Stimulated activated CD4-positive, alpha-beta T cell treated with anti-CD3 and anti-CD28 coated beads, Interleukin-1b, Interleukin-23, amount 100 ng/mL, for 1 hour (primary cell): Measurements from ENCODE around the gene ASPDH.

ENCODE experiments used
- DNase-seq, 2 donors: peaks; one replicate each; pipeline ENCODE4 v3.0.0-alpha.2; 2020; ENCODE audit warnings: low read depth in 2 of 2

ASPDH gene

GRCh38 chr19:50496189-50497021, 17.3 kb downstream of the ASPDH start:
- no peak for DNase-seq

- DNase-seq = no peak
Observed at GRCh38 chr19:50495020-50495531, 18.6 kb downstream of the ASPDH start.

DNA sequence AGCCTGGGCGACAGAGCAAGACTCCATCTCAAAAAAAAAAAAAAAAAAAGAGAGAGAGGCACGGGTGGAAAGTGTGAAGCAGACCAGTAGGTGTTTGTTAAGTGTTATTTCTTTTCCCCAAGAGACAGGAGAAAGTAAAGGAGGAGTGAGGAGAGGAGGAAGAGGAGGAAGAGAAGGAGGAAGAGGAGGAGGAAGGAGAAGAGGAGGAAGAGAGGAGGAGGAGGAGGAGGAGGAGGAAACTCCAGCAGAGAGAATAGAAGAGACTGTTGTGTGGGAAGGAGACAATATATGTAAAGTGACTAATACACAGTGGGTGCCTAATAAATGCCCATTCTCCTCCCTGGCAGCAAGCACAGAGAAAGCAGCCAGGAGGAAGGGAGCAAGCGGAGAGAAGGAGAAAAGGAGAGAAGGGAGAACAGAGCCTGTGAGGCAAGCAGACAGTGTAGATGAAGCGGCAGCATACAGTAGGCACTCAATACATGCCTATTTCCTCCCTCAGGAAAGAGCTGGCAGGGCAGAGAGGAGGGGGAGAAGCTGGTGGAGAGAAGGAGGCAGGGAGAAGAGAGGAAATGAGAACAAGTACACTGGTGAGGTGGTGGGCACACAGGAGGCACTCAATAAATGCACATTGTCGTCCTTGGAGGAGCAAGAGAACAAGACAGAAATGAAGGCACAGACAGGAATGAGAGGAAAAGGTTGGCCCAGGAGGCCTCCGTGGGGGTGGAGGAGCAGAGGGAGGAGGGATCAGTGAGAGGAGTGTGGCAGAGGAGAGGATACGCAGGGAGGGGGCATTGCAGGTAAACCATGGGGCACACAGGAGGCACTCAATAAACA, 19.3 kb downstream of the ASPDH start:
- no peak for DNase-seq

GRCh38 chr19:50493171-50493570, 20.5 kb downstream of the ASPDH start:
- DNase-seq = no peak

DNA sequence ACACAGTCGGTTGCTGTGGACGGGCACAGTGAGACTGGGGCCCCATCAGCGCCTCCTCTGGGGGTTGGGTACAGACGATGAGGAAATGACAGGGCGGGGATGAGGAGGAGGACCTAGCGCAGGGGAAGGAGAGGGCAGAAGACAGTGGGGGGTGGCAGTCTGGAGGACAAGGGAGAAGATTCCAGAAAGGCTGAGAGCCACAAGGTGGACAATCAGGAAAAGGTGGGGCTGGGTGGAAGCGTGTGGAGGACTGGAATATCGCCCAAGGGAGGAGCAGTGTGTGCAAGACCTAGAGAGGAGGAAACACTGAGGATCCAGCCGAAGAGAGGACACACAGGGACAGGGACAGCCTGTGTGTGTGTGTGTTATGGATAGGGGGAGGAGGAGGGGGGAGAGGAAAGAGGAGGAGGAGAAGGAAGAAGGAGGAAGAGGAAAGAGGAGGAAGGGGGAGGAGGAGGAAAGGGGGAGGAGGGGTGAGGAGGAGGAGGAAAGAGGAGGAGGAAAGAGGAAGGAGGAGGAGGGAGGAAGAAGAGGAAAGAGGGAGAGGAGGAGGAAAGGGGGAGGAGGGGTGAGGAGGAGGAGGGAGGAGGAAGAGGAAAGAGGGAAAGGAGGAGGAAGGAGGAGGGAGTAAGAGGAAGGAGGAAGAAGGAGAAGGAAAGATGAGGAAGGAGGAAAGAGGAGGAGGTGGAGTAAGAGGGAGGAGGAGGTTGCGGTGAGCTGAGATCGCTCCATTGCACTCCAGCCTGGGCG, 21.2 kb downstream of the ASPDH start:
- no peak for DNase-seq

DNA sequence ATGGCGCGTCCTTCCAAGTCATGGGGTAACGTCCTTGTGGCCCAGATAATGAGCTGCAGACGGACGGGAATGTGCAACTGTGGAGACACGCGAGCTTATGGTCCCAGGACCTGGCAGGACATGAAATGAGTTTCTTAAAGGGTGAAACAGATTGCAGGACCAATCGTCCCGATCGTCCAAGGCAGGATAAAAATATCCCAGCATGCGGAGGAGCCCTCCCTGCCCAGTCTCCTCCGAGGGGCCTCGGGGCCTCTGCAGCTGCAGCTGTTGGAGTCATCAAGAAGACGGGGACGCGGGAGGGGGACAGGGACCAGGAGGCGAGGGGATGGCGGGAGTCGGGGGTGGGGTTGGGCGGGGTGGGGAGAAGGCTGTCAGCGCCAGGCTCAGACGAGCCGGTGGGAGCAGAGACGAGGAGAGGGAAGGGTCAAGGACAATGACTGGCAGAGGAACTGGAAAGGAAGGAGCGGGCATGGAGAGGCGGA, 22.7 kb downstream of the ASPDH start:
- no peak for DNase-seq

DNA sequence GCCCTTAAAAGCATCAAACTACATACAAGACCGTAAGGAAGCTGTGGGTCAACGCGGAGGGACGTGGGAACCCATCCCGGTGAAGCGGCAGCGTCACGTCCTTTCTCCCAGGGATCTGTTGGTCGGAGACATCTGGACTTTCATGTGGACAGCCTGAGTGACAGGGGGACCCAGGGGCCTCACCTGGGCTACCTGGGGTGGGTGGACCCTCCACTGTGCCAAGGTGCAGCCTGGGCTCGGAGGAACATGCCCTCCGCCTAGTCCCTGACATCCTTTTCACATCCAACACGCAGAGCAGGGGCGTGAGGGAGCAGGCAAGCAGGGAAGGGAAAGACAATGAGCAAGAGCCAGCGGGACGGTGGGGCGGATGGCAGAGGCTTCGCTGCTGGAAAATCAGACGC, 23.3 kb downstream of the ASPDH start:
- DNase-seq = no peak

DNA sequence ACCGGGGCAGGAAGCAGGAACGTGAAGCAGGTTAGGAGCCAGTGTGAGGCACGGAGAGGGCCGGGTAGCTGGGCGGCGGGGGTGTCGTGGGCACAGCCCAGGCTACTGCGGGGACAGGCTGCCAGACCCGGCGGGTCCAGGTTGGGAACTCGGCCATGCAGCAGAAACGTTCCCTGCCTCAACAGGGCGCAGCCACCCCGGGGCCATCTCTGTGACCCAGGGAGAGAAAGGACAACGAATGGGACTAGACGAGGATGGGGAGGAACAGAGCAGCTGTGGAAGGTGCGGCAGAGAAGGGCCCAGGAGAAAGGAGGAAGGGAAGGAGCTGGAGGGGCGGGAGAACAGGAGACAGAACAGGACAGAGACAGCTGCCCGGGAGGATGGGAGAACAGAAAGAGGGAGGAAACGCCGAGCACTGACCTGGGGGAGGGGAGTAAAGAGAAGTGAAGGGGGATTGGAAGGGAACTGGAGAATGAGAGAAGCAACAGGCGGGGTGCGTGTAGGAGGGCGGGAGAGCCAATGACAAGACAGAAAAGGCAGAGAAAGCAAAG, 24.2 kb downstream of the ASPDH start:
- no peak for DNase-seq

DNA sequence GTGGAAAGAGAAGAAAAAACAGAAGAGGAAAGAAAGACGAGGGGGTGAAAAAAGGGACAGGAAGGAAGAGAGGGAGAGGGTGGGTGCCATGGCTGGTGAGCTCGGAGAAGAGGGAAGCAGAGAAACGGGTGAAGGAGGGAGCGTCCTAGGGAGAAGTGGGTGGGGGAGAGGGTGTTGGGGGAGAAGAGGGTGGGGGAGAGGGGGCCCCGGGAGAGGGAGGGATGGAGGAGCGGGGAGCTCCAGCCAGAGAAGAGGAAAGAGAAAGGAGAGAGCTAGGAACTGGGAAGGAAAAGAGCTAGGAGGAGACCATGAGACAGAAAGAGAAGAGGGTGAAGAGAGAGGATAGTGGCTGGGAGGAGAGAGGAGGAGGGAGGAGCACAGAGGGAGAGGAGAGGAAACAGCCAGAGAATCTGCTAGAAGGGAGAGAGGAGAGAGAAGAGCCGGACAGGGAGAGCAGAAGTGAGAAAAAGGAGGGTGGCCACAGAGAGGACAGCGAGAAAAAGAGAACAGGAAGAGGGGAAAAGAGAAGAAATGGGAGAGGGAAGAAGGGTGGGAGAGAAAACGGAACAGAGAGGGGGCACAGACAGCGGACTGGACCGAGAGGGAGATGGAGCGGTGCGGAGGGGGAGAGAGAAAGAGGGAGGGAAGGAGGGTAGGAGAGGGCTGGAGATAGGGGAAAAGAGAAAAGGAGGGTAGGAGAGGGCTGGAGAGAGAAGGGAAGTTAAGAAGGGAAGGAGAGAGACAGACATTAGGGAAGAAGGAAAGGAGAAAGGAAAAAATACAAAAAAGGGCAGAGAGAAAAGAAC, 25.1 kb downstream of the ASPDH start:
- DNase-seq = no peak

GRCh38 chr19:50486823-50487515, 26.7 kb downstream of the ASPDH start:
- peak in 1 of 2 donors; percentile 30 for DNase-seq

GRCh38 chr19:50485284-50485955, 28.3 kb downstream of the ASPDH start:
- DNase-seq = no peak

- no peak for DNase-seq
Observed at GRCh38 chr19:50482916-50483315, 30.8 kb downstream of the ASPDH start.

GRCh38 chr19:50482271-50482855, 31.4 kb downstream of the ASPDH start:
- DNase-seq = no peak

DNA sequence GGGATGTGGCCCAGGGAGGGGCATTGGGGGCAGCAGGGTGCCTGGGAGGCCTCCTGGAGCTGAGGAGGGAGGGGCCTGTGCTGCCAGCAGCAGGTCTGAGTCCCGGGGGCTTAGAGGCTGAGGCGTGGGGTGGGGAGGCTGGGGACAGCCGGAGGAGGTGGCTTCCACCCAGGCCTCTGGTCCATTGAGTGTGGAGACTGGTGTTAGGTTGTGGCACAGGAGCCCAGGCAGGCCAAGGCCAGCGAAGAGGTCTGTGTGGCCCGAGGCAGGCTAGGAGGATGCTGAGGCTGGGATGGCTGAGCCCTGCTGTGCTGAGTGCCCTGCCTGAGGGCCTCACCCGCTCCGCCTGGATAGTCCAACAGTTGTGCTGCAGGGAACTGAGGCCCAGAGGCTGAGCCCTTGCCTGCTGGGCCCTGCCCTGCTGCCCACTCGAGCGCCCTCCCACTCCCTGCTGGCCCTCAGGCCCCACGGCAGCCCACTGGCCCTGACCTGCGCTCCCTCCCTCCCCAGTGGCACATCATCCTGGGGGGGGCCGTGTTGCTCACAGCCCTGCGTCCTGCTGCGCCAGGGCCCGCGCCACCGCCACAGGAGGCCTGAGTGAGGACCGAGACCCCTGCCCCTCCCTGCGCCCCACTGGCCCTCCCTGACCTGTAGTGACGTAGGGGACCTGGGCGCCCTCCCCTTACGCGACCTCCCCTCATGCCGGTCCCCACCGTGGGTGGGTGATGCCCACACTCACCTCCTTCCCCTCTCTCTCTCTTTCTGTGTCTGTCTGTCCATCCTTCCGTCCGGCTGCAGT, 32.2 kb downstream of the ASPDH start:
- no peak for DNase-seq

DNA sequence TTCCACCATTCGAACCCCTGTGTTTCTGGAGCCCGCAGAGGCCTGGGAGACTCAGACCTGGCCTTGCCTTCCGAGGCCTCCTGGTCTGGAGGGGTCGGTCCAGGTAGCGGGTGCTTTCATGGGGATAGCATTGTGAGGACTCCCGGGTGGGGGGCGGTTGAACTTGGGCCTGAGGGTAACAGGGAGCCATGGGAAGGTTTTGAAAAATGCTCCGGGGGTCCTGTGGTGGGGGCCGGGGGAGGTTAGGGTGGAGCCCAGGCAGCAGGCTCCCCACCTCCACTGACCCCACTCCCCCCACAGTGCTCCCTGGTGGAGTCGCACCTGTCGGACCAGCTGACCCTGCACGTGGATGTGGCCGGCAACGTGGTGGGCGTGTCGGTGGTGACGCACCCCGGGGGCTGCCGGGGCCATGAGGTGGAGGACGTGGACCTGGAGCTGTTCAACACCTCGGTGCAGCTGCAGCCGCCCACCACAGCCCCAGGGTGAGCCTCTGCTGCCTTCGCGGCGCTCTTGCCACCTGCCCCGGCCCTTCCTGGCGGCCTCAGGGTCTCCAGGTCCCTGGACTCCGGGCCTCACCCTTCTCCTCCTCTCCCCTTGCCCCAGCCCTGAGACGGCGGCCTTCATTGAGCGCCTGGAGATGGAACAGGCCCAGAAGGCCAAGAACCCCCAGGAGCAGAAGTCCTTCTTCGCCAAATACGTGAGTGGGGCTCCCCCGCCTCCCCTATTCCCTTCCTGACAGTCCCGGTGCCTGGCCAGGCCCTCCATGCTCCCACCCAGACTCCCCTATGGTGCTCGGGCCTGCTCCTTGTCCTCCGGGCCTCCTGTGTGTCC, 33.2 kb downstream of the ASPDH start:
- no peak for DNase-seq

- no peak for DNase-seq
Observed at GRCh38 chr19:50479761-50480251, 33.9 kb downstream of the ASPDH start.
